ENCODE measurements around the gene DUSP3.

The DUSP3 gene

GRCh38 chr17:43745541-43745940, 33.2 kb downstream of the DUSP3 start:
- no peak overlapping the region for H3K4me3 ChIP-seq (ENCODE audit: control insufficient read depth, low read depth, low read length)
- no peak for TF ChIP-seq CTCF (IDR thresholded peaks at IDR 0.05; ENCODE audit: control insufficient read depth, insufficient read depth, low read depth, low read length, missing control alignments)
- DNase-seq (ENCODE audit: low read depth): no peak

- no peak overlapping the region for H3K4me3 ChIP-seq (ENCODE audit: control insufficient read depth, low read depth, low read length)
- DNase-seq (ENCODE audit: low read depth): no peak
- TF ChIP-seq CTCF (IDR thresholded peaks at IDR 0.05; ENCODE audit: control insufficient read depth, insufficient read depth, low read depth, low read length, missing control alignments): no peak
These were observed 37.1 kb downstream of the DUSP3 start for GRCh38 chr17:43741636-43742035.

GRCh38 chr17:43740541-43740940, 38.2 kb downstream of the DUSP3 start:
- no peak overlapping the region for H3K4me3 ChIP-seq (ENCODE audit: control insufficient read depth, low read depth, low read length)
- TF ChIP-seq CTCF (IDR thresholded peaks at IDR 0.05; ENCODE audit: control insufficient read depth, insufficient read depth, low read depth, low read length, missing control alignments): no peak
- no peak for DNase-seq (ENCODE audit: low read depth)

- TF ChIP-seq CTCF (IDR thresholded peaks at IDR 0.05; ENCODE audit: control insufficient read depth, insufficient read depth, low read depth, low read length, missing control alignments): no peak
- DNase-seq (ENCODE audit: low read depth): no peak
- no peak overlapping the region for H3K4me3 ChIP-seq (ENCODE audit: control insufficient read depth, low read depth, low read length)
These were observed 41.1 kb downstream of the DUSP3 start for GRCh38 chr17:43737722-43738121.

- no peak overlapping the region for H3K4me3 ChIP-seq (ENCODE audit: control insufficient read depth, low read depth, low read length)
- TF ChIP-seq CTCF (IDR thresholded peaks at IDR 0.05; ENCODE audit: control insufficient read depth, insufficient read depth, low read depth, low read length, missing control alignments): no peak
- DNase-seq (ENCODE audit: low read depth): no peak
These were observed 42.4 kb downstream of the DUSP3 start for GRCh38 chr17:43736389-43736788.

- TF ChIP-seq CTCF (IDR thresholded peaks at IDR 0.05; ENCODE audit: control insufficient read depth, insufficient read depth, low read depth, low read length, missing control alignments): no peak
- peak; percentile 85 for DNase-seq (ENCODE audit: low read depth)
- no peak overlapping the region for H3K4me3 ChIP-seq (ENCODE audit: control insufficient read depth, low read depth, low read length)
These were observed 44.4 kb downstream of the DUSP3 start for GRCh38 chr17:43734376-43734775.

GRCh38 chr17:43733956-43734355, 44.8 kb downstream of the DUSP3 start:
- no peak for TF ChIP-seq CTCF (IDR thresholded peaks at IDR 0.05; ENCODE audit: control insufficient read depth, insufficient read depth, low read depth, low read length, missing control alignments)
- H3K4me3 ChIP-seq (ENCODE audit: control insufficient read depth, low read depth, low read length): no peak overlapping the region
- no peak for DNase-seq (ENCODE audit: low read depth)
